ENCODE data around the gene KCNK5.

- TF ChIP-seq CTCF (IDR thresholded peaks at IDR 0.05; ENCODE audit: insufficient read depth, low read length, poor library complexity, severe bottlenecking), result no peak
- TF ChIP-seq EZH2phosphoT487 (conservative IDR thresholded peaks at IDR 0.05; ENCODE audit: low read length), result no peak
Observed at GRCh38 chr6:39268721-39269120, 39.4 kb upstream of the KCNK5 start.
